GM18907 (cell line): ENCODE results near the gene ESYT1.
"Not testable (repeated sequence)": the region's sequence is repeated elsewhere in the genome, so short reads cannot be mapped to it uniquely, and the experiment has no call there.

Experiments used
- ATAC-seq: cut with Tn5 transposase; IDR thresholded peaks from one replicate; pipeline ENCODE4 v1.9.1; 2021; ENCODE audit warnings: mild to moderate bottlenecking, moderate library complexity; ENCODE audit not compliant: unreplicated experiment

Gene ESYT1

DNA sequence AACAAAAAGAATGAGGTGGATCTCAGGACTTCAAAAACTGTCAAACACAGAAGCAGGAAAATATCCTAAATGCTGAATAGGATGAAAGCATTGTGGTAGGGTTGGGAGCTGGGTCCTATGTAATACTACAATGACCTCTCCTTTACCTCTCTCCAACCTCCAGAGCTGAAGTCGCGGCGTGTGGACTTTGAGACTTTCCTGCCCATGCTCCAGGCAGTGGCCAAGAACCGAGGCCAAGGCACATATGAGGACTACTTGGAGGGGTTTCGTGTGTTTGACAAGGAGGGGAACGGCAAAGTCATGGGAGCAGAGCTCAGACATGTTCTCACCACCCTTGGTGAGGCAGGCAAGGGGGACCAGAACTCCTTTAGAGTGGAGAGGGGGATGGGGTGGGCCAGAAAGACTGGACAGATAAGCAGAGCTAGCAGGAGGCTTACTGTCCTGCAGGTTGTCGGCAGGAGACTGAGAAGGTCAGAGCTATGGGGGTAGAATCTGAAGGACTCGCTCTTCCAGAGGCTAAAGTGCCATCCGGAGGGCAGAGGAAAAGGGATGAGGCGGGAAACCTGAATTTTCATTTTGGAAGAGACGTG is 27.3 kb downstream of the ESYT1 start:
- ATAC-seq = no peak

DNA sequence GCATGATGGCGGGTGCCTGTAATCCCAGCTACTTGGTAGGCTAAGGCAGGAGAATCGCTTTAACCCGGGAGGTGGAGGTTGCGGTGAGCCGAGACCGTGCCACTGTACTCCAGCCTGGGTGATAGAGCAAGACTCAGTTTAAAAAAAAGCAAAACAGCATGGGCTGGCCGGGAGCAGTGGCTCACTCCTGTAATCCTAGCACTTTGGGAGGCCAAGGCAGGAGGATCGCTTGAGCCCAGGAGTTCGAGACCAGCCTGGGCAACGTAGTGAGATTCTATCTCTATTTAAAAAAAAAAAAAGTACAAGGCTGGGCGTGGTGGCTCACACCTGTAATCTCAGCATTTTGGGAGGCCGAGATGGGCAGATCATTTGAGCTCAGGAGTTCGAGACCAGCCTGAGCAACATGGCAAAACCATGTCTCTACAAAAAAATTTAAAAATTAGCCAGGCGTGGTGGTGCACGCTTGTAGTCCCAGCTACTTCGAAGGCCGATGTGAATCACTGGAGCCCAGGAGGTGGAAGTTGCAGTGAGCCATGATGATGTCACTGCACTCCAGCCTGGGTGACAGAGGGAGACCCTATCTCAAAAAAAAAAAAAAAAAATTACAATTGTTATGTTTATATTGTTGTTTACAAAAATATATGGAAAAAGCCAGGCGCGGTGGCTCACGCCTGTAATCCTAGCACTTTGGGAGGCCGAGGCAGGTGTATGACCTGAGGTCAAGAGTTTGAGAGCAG is 28.6 kb downstream of the ESYT1 start:
- not testable (repeated sequence) for ATAC-seq

DNA sequence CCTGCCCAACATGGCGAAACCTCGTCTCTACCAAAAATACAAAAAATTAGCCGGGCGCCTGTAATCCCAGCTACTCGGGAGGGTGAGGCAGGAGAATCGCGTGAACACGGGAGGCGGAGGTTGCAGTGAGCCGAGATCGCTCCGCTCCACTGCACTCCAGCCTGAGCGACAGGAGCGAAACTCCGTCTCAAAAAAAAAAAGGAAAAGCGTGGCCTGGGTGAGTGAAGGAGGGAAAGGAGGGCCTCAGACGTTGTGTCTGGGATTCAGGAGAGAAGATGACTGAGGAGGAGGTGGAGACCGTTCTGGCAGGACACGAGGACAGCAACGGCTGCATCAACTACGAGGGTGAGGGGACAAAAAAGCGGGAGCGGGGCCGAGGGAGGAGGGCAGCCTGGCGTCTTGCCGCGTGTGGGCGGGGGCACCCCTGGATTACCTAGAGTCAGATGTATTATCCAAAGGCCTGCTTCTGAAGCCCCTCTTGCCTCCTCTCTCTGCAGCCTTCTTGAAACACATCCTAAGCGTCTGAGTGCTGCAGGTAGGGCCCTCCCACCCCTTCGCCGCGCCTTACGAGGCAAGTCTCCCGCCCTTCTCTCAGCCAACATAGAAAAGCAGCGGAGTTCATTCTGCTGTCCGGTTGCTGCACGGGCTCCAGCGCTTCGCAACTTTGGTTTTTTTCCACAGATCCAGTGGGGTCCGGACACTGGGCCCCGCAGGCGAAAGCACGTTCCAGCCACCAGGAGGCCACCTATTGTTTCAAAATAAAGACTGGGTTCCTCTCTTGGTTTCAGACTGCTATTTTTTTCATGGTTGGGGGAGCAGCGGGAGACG is 29.3 kb downstream of the ESYT1 start:
- peak; percentile 30 for ATAC-seq

DNA sequence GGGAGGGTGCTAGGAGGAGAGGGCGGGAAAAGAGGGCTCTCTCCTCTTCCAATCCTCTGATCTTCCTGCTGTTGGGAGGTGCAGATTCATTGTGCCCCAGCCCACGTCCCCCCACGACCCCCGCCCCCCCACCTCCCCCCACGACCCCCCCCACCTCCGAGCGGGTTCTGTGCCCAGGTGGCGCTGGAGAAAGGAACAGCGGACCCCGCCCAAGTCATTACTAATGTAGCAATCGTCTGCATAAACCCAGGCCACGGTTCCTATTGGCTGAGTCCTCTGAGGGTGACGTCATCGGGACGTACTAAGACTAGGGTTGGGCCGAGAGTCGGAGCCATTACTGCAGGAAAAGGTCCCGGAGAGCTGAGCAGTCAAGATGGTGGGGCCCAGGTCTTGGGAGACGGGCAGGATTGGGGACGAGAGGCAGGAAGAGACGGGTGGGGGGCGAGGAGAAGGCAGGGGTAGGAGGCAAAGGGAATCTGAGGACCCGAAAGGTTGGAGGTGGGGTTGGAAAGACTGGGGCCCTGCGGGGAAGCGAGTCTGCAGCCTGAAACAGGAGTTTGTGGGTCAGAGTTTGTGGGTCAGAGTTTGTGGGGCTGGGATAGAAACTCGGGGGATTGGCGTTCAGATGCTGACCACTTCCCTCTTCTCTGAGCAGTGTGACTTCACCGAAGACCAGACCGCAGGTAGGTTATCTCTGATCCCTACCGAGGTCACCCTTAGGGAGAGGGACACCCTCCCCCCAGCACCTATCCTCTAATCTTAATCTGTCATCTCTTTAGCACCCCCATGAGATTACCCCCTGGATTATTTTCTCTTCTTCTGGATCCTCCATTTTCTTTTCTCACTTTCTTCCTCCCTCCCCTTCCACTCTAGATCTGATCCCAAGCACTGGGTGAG is 30.2 kb downstream of the ESYT1 start, which contains the start of gene MYL6:
Gene MYL6 (plus strand): TSS at position 331 of the 897 bp plus-strand sequence. CDS start 43 bp downstream, at position 374.
- peak; percentile 76 for ATAC-seq

DNA sequence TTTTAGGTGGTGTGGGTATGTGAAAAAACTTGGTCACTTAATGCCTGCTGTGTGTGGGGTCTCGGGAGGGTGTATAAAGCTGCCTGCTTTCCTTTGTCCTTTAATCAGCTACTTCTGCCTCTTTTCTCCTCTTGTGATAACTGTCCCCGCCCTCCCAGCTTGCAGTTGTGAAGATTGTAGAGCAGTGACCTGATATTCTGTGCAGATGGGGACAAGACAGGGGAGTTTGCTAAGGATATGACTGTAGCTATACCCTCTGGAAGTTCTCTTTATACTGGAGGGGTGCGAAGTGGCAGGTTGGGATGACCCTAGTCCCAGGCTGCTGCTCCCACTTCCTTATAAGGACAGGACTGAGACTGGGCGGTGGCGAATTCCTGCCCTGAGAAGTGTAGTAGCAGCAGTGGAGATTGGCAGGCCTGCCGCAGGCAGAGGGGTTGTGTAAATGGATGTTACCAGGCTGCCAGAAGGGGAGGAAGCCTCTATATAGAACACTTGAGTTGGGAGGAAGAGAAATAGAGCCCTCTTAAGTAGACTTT is 30.9 kb downstream of the ESYT1 start:
- no peak for ATAC-seq

DNA sequence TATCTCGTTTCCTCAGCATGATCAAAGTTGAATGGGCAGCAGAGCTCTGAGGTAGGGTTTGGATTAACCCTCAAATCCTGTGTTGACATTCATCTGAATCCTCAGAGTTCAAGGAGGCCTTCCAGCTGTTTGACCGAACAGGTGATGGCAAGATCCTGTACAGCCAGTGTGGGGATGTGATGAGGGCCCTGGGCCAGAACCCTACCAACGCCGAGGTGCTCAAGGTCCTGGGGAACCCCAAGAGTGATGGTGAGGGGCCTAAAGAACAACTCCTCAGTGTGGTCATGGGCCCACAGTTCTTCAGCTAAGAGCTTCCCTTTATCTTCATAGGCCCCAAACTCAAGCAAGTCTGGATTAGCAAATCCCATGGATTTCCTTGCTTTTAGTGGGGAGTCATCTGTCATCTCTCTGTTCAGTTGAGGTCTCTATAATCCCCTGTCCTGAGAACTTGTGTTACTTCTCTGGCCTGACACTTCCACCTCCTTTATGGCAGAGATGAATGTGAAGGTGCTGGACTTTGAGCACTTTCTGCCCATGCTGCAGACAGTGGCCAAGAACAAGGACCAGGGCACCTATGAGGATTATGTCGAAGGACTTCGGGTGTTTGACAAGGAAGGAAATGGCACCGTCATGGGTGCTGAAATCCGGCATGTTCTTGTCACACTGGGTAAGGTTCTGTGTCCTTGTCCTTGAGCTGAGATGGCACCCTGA is 31.6 kb downstream of the ESYT1 start:
- no peak for ATAC-seq

DNA sequence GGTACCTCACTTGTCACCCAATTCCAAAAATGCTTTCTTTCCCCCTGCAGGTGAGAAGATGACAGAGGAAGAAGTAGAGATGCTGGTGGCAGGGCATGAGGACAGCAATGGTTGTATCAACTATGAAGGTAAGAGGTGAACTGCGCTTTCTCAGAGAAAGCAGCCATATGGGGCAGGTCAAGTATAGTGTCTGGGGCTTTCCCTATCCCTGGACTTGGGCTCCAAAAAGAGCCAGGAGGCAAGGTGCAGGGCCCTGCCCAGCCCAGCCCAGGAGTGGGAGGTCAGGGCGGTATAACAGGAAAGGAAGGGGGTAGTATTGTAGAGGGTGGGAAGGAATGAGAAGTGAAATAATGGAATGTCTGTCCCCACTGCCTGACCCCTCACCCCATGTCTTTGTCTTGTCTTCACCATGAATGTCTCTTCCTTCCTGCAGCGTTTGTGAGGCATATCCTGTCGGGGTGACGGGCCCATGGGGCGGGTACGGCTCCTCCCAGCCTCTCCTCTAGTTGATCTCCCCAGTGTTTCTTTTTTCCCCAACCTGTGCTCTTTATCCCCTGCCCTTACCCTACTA is 32.2 kb downstream of the ESYT1 start:
- ATAC-seq = no peak

DNA sequence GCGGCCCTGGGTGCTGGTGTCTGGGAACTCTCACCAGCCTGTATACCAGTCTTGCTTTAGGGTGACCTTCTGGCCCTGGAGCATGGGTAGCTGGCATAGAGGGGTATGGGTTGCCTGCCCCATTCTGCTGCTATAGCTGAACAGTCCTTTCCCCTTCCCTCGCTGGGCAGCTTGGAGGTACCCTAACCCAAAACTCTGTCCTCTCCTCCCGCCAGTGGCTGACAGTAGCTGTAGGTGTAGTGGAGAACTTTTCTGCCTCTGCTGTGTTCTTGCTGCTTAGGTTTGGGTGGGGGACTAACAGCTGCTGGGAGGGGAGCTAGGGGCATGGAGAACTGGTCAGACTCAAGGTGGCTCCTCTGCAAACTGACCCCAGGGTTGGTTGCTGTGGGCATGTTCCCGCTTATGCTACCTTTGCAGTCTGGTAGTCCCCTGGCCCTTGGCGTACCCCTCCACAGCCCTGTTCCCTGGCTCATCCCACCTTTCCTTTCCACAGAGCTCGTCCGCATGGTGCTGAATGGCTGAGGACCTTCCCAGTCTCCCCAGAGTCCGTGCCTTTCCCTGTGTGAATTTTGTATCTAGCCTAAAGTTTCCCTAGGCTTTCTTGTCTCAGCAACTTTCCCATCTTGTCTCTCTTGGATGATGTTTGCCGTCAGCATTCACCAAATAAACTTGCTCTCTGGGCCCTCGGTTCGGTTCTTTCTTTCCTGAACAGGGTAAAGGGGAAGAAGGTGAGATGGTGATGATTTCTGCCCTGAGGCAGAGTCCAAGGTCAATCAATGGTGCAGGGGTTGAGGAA is 33.0 kb downstream of the ESYT1 start:
- ATAC-seq = no peak

DNA sequence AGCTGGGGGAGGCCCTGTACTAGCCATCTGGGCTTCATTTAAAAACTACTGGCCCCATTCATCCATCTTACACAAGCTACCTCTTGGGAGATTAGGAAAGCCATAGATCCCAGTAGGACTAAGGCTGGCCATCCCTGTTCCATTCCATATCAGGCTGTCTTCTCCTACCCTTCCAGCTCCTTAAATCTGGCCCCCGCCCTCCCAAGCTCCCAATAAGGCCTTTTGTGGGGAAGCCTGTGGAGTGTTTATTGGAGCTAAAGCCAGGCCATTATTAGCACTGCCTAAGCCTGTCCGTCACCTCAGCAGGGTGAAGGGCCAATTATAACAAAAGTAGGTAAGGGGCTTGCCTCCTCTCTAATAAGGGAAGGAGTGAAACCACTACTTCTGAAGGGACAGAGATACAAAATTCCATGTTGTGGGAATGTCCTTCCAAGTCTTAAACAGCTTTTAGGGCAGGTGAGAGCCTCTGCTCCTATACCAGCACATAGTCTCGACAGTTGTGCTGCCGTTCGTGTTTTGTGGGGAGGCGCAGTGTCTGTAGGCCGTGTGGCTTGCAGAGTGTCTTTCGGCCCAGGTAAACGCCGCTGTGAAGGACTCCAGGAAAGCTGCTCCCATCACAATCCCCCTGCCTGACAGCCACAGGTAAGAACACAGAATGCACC is 33.8 kb downstream of the ESYT1 start:
- no peak for ATAC-seq

DNA sequence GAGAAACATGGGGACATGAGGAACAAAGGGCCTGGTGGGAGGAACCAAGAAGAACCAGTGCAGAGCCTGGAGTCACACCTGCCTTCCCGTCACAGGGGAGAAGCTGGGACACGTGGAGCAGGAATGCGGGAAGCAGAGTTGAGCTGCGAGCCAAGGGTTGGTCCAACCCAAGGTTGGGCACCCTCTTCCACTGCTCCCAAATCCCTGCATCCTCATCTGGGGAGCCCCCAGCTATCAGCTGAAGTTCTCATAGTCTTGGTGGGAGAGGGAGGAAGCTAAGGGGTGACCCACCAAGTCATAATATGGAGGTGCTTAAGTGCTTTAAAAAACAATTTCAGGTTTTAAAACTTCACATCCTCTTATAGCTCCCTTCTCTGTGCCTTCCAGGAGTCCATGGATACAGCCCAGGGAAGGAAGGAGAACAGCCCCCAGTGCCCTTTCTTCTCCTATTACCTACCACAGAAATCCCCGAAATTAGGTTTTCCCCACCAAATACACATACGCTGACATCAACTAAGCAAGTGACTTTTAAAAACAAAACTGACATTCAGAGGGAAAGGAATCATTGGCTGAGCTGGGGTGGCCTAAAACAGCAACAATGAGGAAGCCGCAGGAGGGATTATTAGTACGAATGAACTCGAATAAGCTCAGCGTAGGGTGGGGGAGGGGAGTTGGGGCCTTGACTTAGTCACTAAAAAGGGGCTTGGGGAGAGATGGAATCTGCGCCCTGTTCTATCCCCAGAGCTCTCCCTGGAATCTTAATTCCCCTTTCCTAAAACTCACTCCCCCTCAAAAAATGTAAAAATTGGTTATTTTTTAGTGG is 34.6 kb downstream of the ESYT1 start:
- no peak for ATAC-seq

DNA sequence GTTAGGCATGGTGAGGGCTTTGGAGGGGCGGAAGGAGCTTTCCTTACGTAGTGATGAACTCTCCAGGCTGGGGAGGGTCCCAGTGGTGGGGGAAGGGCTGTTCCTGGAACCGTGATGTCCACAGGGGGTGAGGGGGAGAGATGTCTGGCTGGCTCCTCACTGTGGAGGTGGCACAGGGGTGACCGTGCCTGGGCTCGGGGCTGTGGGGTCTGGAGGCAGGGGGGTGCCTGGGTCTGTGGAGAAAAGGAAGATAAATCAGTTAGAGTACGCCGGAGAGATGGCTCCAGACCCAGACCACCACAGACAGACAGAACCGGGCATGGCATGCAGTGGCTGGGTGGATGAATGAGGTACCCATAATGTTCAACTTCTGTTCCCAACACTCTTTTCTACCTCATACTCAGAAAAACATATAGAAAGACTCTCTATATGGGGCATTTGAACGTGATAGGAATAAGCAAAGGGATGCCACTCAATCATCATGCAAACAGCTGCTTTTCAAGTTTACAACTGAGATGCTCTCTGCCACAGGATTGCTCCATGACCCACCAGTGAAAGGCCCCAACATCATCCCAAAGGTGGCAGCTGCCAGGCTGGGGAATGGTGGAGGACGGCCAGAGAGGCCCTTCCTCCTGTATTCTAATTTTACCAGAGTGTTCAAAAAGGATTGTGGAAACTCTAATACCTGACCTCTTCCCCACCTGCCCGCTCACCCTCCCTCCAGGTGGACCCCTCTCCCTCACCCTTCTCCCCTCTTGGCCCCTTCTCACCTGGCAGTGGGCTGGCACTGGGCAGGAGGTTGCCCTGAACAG is 35.7 kb downstream of the ESYT1 start:
- no peak for ATAC-seq

DNA sequence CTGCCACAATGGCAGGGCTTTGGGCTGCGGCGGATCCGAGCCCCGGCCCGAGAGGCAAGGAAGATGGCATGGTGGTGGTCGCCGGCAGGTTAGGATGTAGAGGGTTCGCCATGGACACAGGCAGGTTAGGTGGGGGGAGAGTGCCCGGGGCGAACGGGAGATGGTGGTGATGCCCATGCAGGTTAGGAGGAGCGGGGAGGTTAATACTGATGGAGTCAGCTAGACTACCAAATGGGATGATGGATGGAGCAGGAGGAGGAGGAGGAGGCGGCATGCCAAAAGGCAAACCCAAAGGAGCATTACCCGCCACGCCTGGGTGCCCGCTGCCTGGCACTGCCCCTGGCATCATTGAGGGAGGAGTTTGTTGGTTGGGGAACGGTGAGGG is 36.3 kb downstream of the ESYT1 start:
- ATAC-seq = no peak

DNA sequence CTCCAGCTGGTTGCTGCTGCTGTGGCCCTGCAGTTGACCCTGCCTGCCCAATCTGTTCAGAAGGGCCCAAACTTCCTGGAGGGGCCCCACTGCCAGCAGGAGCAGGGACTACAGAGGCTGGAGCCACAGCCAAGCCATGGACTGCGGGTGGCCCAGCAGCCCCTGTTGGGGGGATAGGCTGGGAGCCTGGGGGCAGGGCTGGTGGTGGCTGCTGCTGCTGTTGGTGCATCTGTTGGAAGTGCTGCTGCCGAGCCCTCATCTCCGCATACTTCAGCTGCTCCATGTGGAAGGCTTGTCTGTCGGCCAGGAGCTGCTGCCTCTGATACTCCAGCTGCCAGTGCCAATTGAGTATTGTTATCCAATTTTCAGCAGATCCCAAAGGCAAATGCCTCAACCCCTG is 37.3 kb downstream of the ESYT1 start:
- no peak for ATAC-seq

DNA sequence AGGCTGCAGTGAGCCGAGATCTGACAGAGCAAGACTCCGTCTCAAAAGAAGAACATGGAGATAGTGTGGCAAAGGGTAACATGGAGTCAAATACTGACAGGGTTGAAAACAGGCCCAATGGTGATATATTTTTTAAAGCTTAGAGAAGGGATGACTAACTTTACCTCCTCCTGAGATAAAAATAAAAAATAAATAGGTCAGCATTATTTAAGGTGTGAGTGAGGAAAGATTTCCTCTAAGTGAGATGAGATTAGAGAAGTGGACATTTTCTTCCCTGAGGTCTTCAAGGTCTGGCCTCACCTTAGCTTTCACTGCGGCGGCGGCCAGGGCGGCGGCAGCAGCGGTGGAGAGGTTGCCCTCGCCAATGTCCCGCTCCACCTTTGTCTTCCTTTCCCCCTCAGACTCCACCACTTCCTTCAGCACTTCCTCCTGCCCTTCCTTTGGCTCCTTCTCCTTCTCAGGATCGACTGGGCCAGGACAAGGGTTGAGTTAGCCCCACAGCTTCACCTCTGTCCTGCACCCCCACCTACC is 41.2 kb downstream of the ESYT1 start:
- no peak for ATAC-seq

DNA sequence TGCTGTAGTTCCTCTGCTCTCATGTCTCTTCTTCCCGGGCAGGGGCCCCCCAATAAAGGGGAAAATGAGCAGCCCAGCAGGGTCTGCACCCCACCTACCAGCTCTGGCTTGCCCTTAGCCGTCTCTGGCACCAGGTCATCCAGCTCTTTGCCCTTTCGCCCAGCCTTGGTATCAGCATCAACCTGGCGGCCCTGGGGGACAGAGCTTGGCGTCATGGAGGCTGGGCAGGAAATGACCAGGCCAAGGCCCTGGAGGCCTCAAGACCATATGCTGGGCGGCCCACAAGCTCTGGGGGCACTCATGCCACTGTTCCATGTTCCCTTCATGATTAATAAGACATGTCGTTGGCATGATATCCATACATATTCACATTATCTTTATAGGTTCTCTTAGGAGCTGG is 44.8 kb downstream of the ESYT1 start:
- no peak for ATAC-seq

DNA sequence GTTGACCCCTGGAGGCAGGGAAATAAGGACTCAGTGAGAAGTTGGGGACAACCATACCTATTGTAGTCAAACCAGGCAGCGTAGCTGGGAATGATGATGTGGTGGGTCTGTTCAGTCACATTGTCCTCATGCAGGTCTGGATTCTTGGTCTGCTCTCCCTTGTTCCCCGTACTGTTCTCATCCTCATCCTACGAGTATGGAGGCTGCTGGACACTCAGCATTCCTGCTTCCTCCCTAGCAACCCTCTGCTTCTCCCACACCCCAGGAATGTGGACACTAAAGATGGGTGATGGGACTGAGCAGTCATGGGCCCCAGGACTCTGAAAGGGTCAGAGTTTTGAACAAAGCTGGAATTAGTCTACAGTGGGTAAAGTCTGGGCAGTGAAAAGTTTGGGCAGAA is 50.3 kb downstream of the ESYT1 start:
- no peak for ATAC-seq
